ENCODE results near the gene PKD2L2. TPM values are rescaled to one million over a fixed set of nuclear protein-coding genes. Genes with fewer than 3 reads are reported as not detected.

The PKD2L2 gene
- total and polyA plus RNA-seq, 10 of the 15 experiments (the other 5 are each of a cell fraction or from before 2014, with no cell fraction given): 0.11 to 0.86 (median 0.26) TPM; not detected in 4

DNA sequence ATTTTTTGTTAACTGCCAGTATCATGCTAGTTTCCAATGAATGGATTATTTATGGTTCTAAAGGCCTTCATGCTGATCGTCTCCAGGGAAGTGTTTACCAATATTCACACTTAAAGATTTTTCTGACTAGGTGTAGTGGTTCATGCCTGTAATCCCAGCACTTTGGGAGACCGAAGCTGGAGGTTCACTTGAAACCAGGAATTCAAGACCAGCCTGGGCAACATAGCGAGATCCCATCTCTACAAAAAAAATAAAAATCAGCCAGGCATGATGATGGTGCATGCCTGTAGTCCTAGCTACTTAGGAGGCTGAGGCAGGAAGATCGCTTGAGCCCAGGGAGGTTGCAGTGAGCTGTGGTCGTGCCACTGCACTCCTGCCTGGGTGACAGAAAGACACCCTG is 100.2 kb downstream of the PKD2L2 start (continued):
- TF ChIP-seq, protein P1, sequence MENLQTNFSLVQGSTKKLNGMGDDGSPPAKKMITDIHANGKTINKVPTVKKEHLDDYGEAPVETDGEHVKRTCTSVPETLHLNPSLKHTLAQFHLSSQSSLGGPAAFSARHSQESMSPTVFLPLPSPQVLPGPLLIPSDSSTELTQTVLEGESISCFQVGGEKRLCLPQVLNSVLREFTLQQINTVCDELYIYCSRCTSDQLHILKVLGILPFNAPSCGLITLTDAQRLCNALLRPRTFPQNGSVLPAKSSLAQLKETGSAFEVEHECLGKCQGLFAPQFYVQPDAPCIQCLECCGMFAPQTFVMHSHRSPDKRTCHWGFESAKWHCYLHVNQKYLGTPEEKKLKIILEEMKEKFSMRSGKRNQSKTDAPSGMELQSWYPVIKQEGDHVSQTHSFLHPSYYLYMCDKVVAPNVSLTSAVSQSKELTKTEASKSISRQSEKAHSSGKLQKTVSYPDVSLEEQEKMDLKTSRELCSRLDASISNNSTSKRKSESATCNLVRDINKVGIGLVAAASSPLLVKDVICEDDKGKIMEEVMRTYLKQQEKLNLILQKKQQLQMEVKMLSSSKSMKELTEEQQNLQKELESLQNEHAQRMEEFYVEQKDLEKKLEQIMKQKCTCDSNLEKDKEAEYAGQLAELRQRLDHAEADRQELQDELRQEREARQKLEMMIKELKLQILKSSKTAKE (IDR thresholded peaks at IDR 0.05; ENCODE audit: low read depth, poor library complexity, severe bottlenecking): no peak
- no peak for TF ChIP-seq CHD1 (IDR thresholded peaks at IDR 0.05; ENCODE audit: low read depth, low read length)

Other genes starting within 250 kb of the PKD2L2 start
- gene KLHL3, start 153.4 kb upstream of the PKD2L2 start, total RNA-seq (2014; rRNA removed): 5.3 and 6.3 TPM in 2 replicates
- 5.8 and 7.0 TPM in 2 replicates for gene KLHL3, start 153.4 kb upstream of the PKD2L2 start, total RNA-seq (2014; rRNA removed; fragmentation: Illumina TruSeq; extraction: Trizol)
- gene KLHL3, start 153.4 kb upstream of the PKD2L2 start, total RNA-seq (2021): 11.7 and 14.2 TPM in 2 replicates
- 9.9 and 10.6 TPM in 2 replicates for gene KLHL3, start 153.4 kb upstream of the PKD2L2 start, polyA plus RNA-seq (2011; rRNA removed)
- 6.8 and 6.9 TPM in 2 replicates for gene KLHL3, start 153.4 kb upstream of the PKD2L2 start, polyA plus RNA-seq (2014; fragmentation: Illumina TruSeq; extraction: Trizol)
- gene KLHL3, start 153.4 kb upstream of the PKD2L2 start, polyA plus RNA-seq (2014; fragmentation: Nextera tagmentation; extraction: Ambion mirVana): 1 to 10 TPM; 1.7 to 2.3 TPM
- gene KLHL3, start 153.4 kb upstream of the PKD2L2 start, polyA plus RNA-seq (2014; rRNA removed): 7.1 and 10.1 TPM in 2 replicates
- gene KLHL3, start 153.4 kb upstream of the PKD2L2 start, polyA plus RNA-seq (2016; fragmentation: Nextera tagmentation; extraction: Ambion mirVana): 1 to 10 TPM; 4.9 to 5.4 TPM
- 7.9 and 10.7 TPM in 2 replicates for gene HNRNPA0, start 135.1 kb upstream of the PKD2L2 start, total RNA-seq (2014; rRNA removed)
- gene HNRNPA0, start 135.1 kb upstream of the PKD2L2 start, total RNA-seq (2014; rRNA removed; fragmentation: Illumina TruSeq; extraction: Trizol): 12.9 and 14.3 TPM in 2 replicates
- 44.4 and 45.0 TPM in 2 replicates for gene HNRNPA0, start 135.1 kb upstream of the PKD2L2 start, total RNA-seq (2021)
- gene HNRNPA0, start 135.1 kb upstream of the PKD2L2 start, polyA plus RNA-seq (2011; rRNA removed): 15.5 and 18.4 TPM in 2 replicates
- 23.4 and 26.1 TPM in 2 replicates for gene HNRNPA0, start 135.1 kb upstream of the PKD2L2 start, polyA plus RNA-seq (2014; fragmentation: Illumina TruSeq; extraction: Trizol)
- gene HNRNPA0, start 135.1 kb upstream of the PKD2L2 start, polyA plus RNA-seq (2014; fragmentation: Nextera tagmentation; extraction: Ambion mirVana): 1 to 10 TPM; 7.3 to 8.2 TPM
- gene HNRNPA0, start 135.1 kb upstream of the PKD2L2 start, polyA plus RNA-seq (2014; rRNA removed): 37.8 and 48.1 TPM in 2 replicates
- 1 to 10 TPM; 6.3 to 9.4 TPM for gene HNRNPA0, start 135.1 kb upstream of the PKD2L2 start, polyA plus RNA-seq (2016; fragmentation: Nextera tagmentation; extraction: Ambion mirVana)
- not detected in 2 replicates for gene MYOT, start 21.6 kb upstream of the PKD2L2 start, total RNA-seq (2014; rRNA removed)
- not detected in 2 replicates for gene MYOT, start 21.6 kb upstream of the PKD2L2 start, total RNA-seq (2014; rRNA removed; fragmentation: Illumina TruSeq; extraction: Trizol)
- gene MYOT, start 21.6 kb upstream of the PKD2L2 start, total RNA-seq (2021): not detected in 2 replicates
- not detected in 2 replicates for gene MYOT, start 21.6 kb upstream of the PKD2L2 start, polyA plus RNA-seq (2011; rRNA removed)
- not detected in 2 replicates for gene MYOT, start 21.6 kb upstream of the PKD2L2 start, polyA plus RNA-seq (2014; fragmentation: Illumina TruSeq; extraction: Trizol)
- under 1 TPM; 0.15 to 0.53 TPM for gene MYOT, start 21.6 kb upstream of the PKD2L2 start, polyA plus RNA-seq (2014; fragmentation: Nextera tagmentation; extraction: Ambion mirVana)
- gene MYOT, start 21.6 kb upstream of the PKD2L2 start, polyA plus RNA-seq (2014; rRNA removed): 0.16 and 0.35 TPM in 2 replicates
- 1 to 10 TPM in 1 of 2 experiments, under 1 TPM in 1; 0.91 to 1.5 TPM for gene MYOT, start 21.6 kb upstream of the PKD2L2 start, polyA plus RNA-seq (2016; fragmentation: Nextera tagmentation; extraction: Ambion mirVana)
- gene FAM13B, start 143.6 kb downstream of the PKD2L2 start, total RNA-seq (2014; rRNA removed): 18.9 and 22.1 TPM in 2 replicates
- gene FAM13B, start 143.6 kb downstream of the PKD2L2 start, total RNA-seq (2014; rRNA removed; fragmentation: Illumina TruSeq; extraction: Trizol): 23.7 and 24.7 TPM in 2 replicates
- gene FAM13B, start 143.6 kb downstream of the PKD2L2 start, total RNA-seq (2021): 25.2 and 30.0 TPM in 2 replicates
- 23.1 and 29.4 TPM in 2 replicates for gene FAM13B, start 143.6 kb downstream of the PKD2L2 start, polyA plus RNA-seq (2011; rRNA removed)
- 26.0 and 32.6 TPM in 2 replicates for gene FAM13B, start 143.6 kb downstream of the PKD2L2 start, polyA plus RNA-seq (2014; fragmentation: Illumina TruSeq; extraction: Trizol)
- 1 to 10 TPM; 3.6 to 8.0 TPM for gene FAM13B, start 143.6 kb downstream of the PKD2L2 start, polyA plus RNA-seq (2014; fragmentation: Nextera tagmentation; extraction: Ambion mirVana)
- 15.8 and 18.5 TPM in 2 replicates for gene FAM13B, start 143.6 kb downstream of the PKD2L2 start, polyA plus RNA-seq (2014; rRNA removed)
- gene FAM13B, start 143.6 kb downstream of the PKD2L2 start, polyA plus RNA-seq (2016; fragmentation: Nextera tagmentation; extraction: Ambion mirVana): 10 to 100 TPM; 16.6 to 18.2 TPM
- 0.05 TPM in 1 of 2 replicates, not detected in the other for gene WNT8A, start 194.6 kb downstream of the PKD2L2 start, total RNA-seq (2014; rRNA removed)
- not detected in 2 replicates for gene WNT8A, start 194.6 kb downstream of the PKD2L2 start, total RNA-seq (2014; rRNA removed; fragmentation: Illumina TruSeq; extraction: Trizol)
- not detected in 2 replicates for gene WNT8A, start 194.6 kb downstream of the PKD2L2 start, total RNA-seq (2021)
- gene WNT8A, start 194.6 kb downstream of the PKD2L2 start, polyA plus RNA-seq (2011; rRNA removed): not detected in 2 replicates
- gene WNT8A, start 194.6 kb downstream of the PKD2L2 start, polyA plus RNA-seq (2014; fragmentation: Illumina TruSeq; extraction: Trizol): not detected in 2 replicates
- gene WNT8A, start 194.6 kb downstream of the PKD2L2 start, polyA plus RNA-seq (2014; fragmentation: Nextera tagmentation; extraction: Ambion mirVana): not detected
- gene WNT8A, start 194.6 kb downstream of the PKD2L2 start, polyA plus RNA-seq (2014; rRNA removed): not detected in 2 replicates
- gene WNT8A, start 194.6 kb downstream of the PKD2L2 start, polyA plus RNA-seq (2016; fragmentation: Nextera tagmentation; extraction: Ambion mirVana): not detected
- 0.33 TPM in 1 of 2 replicates, not detected in the other for gene NME5, start 250.0 kb downstream of the PKD2L2 start, total RNA-seq (2014; rRNA removed)
- not detected in 2 replicates for gene NME5, start 250.0 kb downstream of the PKD2L2 start, total RNA-seq (2014; rRNA removed; fragmentation: Illumina TruSeq; extraction: Trizol)
- not detected in 2 replicates for gene NME5, start 250.0 kb downstream of the PKD2L2 start, total RNA-seq (2021)
- gene NME5, start 250.0 kb downstream of the PKD2L2 start, polyA plus RNA-seq (2011; rRNA removed): 0.14 TPM in 1 of 2 replicates, not detected in the other
- gene NME5, start 250.0 kb downstream of the PKD2L2 start, polyA plus RNA-seq (2014; fragmentation: Illumina TruSeq; extraction: Trizol): not detected in 2 replicates
- under 1 TPM in 1 of 2 experiments, not detected in 1; 0.22 TPM for gene NME5, start 250.0 kb downstream of the PKD2L2 start, polyA plus RNA-seq (2014; fragmentation: Nextera tagmentation; extraction: Ambion mirVana)
- 0.09 TPM in 1 of 2 replicates, not detected in the other for gene NME5, start 250.0 kb downstream of the PKD2L2 start, polyA plus RNA-seq (2014; rRNA removed)
- under 1 TPM in 1 of 2 experiments, not detected in 1; 0.52 TPM for gene NME5, start 250.0 kb downstream of the PKD2L2 start, polyA plus RNA-seq (2016; fragmentation: Nextera tagmentation; extraction: Ambion mirVana)